GM12874 (cell line): ENCODE results near the gene NIN.

Experiments
- CTCF ChIP-seq: IDR thresholded peaks from 2 replicates; pipeline ENCODE4 v1.5.1; 2011; ENCODE audit warnings: low read depth, mild to moderate bottlenecking, control low read depth, low read length, moderate library complexity; ENCODE audit not compliant: insufficient read depth

NIN gene

GRCh38 chr14:50830044-50830931, 674 bp downstream of the NIN start:
- no peak for TF ChIP-seq CTCF

- no peak for TF ChIP-seq CTCF
Measured at GRCh38 chr14:50829489-50830043, 1.4 kb downstream of the NIN start.

GRCh38 chr14:50828721-50829488, 2.1 kb downstream of the NIN start:
- TF ChIP-seq CTCF: no peak

DNA sequence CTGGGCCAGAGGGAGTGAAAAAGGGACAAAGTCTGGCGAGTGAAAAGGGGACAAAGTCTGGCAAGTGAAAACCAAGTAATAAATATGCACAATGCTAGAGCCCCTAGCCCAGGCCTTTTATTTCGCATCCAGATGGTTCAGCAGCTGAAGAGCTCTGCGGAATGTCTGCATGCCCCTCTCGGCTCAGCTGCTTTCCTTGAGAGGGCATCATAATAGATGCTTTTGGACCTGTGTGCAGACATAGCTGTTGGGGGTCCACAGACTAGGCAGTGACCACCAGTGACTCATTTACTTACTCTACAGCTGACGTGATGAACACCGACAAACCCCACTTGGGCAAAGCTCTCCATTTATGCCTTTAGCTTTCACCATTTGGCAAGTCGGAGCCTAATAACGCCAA, 4.3 kb downstream of the NIN start:
- no peak for TF ChIP-seq CTCF

GRCh38 chr14:50825307-50825706, 5.7 kb downstream of the NIN start:
- no peak for TF ChIP-seq CTCF

- TF ChIP-seq CTCF: no peak
Measured at GRCh38 chr14:50823762-50824636, 7.0 kb downstream of the NIN start.
